ENCODE measurements around the gene GRM2. TPM values are rescaled to one million over a fixed set of nuclear protein-coding genes. Genes with fewer than 3 reads are reported as not detected.

The GRM2 gene
- total and polyA plus RNA-seq, 10 of the 15 experiments (the other 5 are each of a cell fraction or from before 2014, with no cell fraction given) = 0.01 to 0.14 (median 0.06) TPM; not detected in 5

DNA sequence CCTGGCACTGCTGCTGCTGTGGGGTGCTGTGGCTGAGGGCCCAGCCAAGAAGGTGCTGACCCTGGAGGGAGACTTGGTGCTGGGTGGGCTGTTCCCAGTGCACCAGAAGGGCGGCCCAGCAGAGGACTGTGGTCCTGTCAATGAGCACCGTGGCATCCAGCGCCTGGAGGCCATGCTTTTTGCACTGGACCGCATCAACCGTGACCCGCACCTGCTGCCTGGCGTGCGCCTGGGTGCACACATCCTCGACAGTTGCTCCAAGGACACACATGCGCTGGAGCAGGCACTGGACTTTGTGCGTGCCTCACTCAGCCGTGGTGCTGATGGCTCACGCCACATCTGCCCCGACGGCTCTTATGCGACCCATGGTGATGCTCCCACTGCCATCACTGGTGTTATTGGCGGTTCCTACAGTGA is 2.1 kb downstream of the GRM2 start (continued):
- TF ChIP-seq, protein P1, sequence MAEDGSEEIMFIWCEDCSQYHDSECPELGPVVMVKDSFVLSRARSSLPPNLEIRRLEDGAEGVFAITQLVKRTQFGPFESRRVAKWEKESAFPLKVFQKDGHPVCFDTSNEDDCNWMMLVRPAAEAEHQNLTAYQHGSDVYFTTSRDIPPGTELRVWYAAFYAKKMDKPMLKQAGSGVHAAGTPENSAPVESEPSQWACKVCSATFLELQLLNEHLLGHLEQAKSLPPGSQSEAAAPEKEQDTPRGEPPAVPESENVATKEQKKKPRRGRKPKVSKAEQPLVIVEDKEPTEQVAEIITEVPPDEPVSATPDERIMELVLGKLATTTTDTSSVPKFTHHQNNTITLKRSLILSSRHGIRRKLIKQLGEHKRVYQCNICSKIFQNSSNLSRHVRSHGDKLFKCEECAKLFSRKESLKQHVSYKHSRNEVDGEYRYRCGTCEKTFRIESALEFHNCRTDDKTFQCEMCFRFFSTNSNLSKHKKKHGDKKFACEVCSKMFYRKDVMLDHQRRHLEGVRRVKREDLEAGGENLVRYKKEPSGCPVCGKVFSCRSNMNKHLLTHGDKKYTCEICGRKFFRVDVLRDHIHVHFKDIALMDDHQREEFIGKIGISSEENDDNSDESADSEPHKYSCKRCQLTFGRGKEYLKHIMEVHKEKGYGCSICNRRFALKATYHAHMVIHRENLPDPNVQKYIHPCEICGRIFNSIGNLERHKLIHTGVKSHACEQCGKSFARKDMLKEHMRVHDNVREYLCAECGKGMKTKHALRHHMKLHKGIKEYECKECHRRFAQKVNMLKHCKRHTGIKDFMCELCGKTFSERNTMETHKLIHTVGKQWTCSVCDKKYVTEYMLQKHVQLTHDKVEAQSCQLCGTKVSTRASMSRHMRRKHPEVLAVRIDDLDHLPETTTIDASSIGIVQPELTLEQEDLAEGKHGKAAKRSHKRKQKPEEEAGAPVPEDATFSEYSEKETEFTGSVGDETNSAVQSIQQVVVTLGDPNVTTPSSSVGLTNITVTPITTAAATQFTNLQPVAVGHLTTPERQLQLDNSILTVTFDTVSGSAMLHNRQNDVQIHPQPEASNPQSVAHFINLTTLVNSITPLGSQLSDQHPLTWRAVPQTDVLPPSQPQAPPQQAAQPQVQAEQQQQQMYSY (CRISPR knock-in tag; IDR thresholded peaks at IDR 0.05) = no peak
- TF ChIP-seq BMI1 (IDR thresholded peaks at IDR 0.05; ENCODE audit: borderline replicate concordance) = no peak

DNA sequence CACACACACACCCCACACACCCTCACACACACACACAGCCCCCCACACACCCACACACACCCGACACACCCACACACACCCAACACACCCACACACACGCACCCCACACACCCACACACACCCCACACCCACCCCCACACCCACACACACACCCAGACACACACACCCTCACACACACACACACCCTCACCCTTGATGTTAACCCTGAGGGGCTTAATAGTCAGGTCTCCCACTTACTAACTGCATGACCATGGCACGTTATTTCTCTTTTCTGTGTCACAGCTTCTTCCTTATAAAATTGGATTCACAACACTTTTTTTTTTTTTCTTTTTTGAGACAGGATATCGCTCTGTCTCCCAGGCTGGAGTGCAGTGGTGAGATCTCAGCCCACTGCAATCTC is 2.8 kb downstream of the GRM2 start:
- ChIA-PET CTCF (interaction anchor here (0.7 to 1.8 kb wide), 2 partner anchors 9 to 1093 kb away, joined by 3 to 7 read pairs; no protein-coding TSS in a partner anchor), RAD21 (ENCODE audit: unreplicated experiment) (interaction anchor here (0.9 to 1.5 kb wide), 2 partner anchors 90 to 207 kb away, joined by 4 read pairs; no protein-coding TSS in a partner anchor), SMC1A (ENCODE audit: uncharacterized antibody, unreplicated experiment) (interaction anchor here (1.3 kb wide), 1 partner anchor 90 kb away, joined by 4 read pairs; no protein-coding TSS in a partner anchor), POLR2A (interaction anchor here (0.6 kb wide), 1 partner anchor 660 kb away, joined by 4 read pairs; no protein-coding TSS in a partner anchor)
- Histone ChIP-seq H3K4me1 (ENCODE audit: control insufficient read depth, insufficient read depth, low read length) (no peaks in the 10 kb centered on the region), H4K20me1 (ENCODE audit: control insufficient read depth, insufficient read depth) (no peaks in the 10 kb centered on the region), H3K27me3 (replicated peaks in 1 of 2; ENCODE audit: control insufficient read depth in 2 of 2, insufficient read depth in 2 of 2, low read length in 1 of 2) (no peaks in the 10 kb centered on the region), H3K4me2 (ENCODE audit: control insufficient read depth, insufficient read depth) (no peak overlapping the region), H3K27ac (ENCODE audit: control insufficient read depth, insufficient read depth) (no peak overlapping the region), H3K36me3 (ENCODE audit: control insufficient read depth in 2 of 2, insufficient read depth in 2 of 2, low read length in 1 of 2) (no peaks in the 10 kb centered on the region; a peak in 2 of 4 replicates), H3K9me3 (replicated peaks; ENCODE audit: control insufficient read depth, insufficient read depth, low read length) (no peaks in the 10 kb centered on the region), H3K4me3 (no peak overlapping the region), H3K9ac (ENCODE audit: control insufficient read depth, insufficient read depth, low read length) (no peak overlapping the region), H2AFZ (ENCODE audit: control insufficient read depth, low read depth, low read length) (no peak overlapping the region), H3K79me2 (ENCODE audit: control insufficient read depth, insufficient read depth, low read length) (no peaks in the 10 kb centered on the region)
- intact Hi-C loops (cut with micrococcal nuclease; ENCODE audit: unreplicated experiment) = no loop called here
- ATAC-seq (no peak), FAIRE-seq (no peak), DNase-seq (ENCODE audit: low read depth, low spot score) (no peak)
- 75% methylated on average over 2 of the region's 4 CpGs for WGBS (ENCODE audit: insufficient coverage, insufficient replicate concordance, low lambda C conversion rate, missing lambda C conversion rate)
- TF ChIP-seq CREB1 (IDR thresholded peaks at IDR 0.05; ENCODE audit: low read depth) = no peak
- 0 out of 3 replicates have a peak, but pooled peaks of 1 of the 2 experiments have one; percentile 25 for TF ChIP-seq EGR1 (IDR thresholded peaks at IDR 0.05; ENCODE audit: borderline replicate concordance in 1 of 2, low read depth in 2 of 2, low read length in 2 of 2)
- no peak for TF ChIP-seq PML (IDR thresholded peaks at IDR 0.05; ENCODE audit: low read length)
- no TSS peak for BruUV-seq (replicated peaks)
- in situ Hi-C loops (cut with MboI) = no loop called here
